ENCODE results near the gene CEP70.

GRCh38 chr3:138498991-138499390 is 95.1 kb downstream of the CEP70 start:
- TF ChIP-seq CTCF (IDR thresholded peaks at IDR 0.05 in 8 of 11, conservative IDR thresholded peaks at IDR 0.05 in 3 of 11) (no peak), POLR2A (IDR thresholded peaks at IDR 0.05) (no peak)

All from spleen (tissue), 7 donors.